GM12878 (cell line): ENCODE results near the gene STK26. TPM values are rescaled to one million over a fixed set of nuclear protein-coding genes. Genes with fewer than 3 reads are reported as not detected.

Source experiments
- ATAC-seq: fragments of 200-7000 bp; cut with Tn5 transposase; 3 replicates; pipeline ENCODE4 v1.9.1; 2020; ENCODE audit warnings: mild to moderate bottlenecking, moderate library complexity
- Bru-seq: library from RNA; stranded (reverse); fragments of 400-500 nt; gene quantifications from one replicate; lab custom pipeline; 2021; lab: Mats Ljungman, UMichigan
- BruChase-seq, 2 experiments: library from RNA; stranded (reverse); fragments of 400-500 nt; gene quantifications; one replicate each; lab custom pipeline; 2021; lab: Mats Ljungman, UMichigan
- BruUV-seq: library from RNA; stranded (reverse); fragments of 400-500 nt; replicated peaks from 2 replicates; lab custom pipeline; 2021; lab: Mats Ljungman, UMichigan
- CTCF ChIA-PET: fragments of 300-600 bp; sonication (Branson Sonifier 250); formaldehyde crosslinking; extraction: SDS; loops from one replicate; lab custom pipeline; 2021; ENCODE audit warnings: inconsistent platforms; lab: Yijun Ruan, JAX
- POLR2A ChIA-PET: fragments of 350-600 bp; formaldehyde crosslinking; extraction: SDS; loops from one replicate; lab custom pipeline; 2021; ENCODE audit warnings: inconsistent platforms; lab: Charles Lee
- RAD21 ChIA-PET: fragments of 300-600 bp; sonication (Branson Sonifier 250); formaldehyde crosslinking; loops from one replicate; lab custom pipeline; 2023; ENCODE audit warnings: antibody characterized with exemption; ENCODE audit not compliant: unreplicated experiment; lab: Charles Lee
- SMC1A ChIA-PET: fragments of 300-600 bp; sonication (Branson Sonifier 250); formaldehyde crosslinking; loops from one replicate; lab custom pipeline; 2023; ENCODE audit not compliant: unreplicated experiment, uncharacterized antibody; lab: Charles Lee
- DNase-seq: peaks from one replicate; pipeline ENCODE4 v3.0.0-alpha.2; 2011; ENCODE audit warnings: low read depth, low spot score
- FAIRE-seq: peaks from 3 replicates; lab custom pipeline; 2011; peaks lifted over from hg19 to GRCh38; lab: Jason Lieb, UNC
- H2AFZ ChIP-seq: 2 replicates; pipeline ENCODE4 v1.6.0; 2011; ENCODE audit warnings: low read depth, low read length, control low read depth; ENCODE audit not compliant: control insufficient read depth
- H3K27ac ChIP-seq: 2 replicates; pipeline ENCODE4 v1.5.1; 2011; ENCODE audit warnings: control low read depth; ENCODE audit not compliant: control insufficient read depth, insufficient read depth
- H3K27me3 ChIP-seq, 2 experiments: replicated peaks in 1 of 2; 2 replicates each; pipeline versions ENCODE4 v1.6.0 to v1.6.1; 2011; ENCODE audit warnings: low read length in 1 of 2; ENCODE audit not compliant: control insufficient read depth in 2 of 2, insufficient read depth in 2 of 2
- H3K36me3 ChIP-seq, 2 experiments: 2 replicates each; pipeline ENCODE4 v1.5.1; 2011; ENCODE audit warnings: low read length in 1 of 2; ENCODE audit not compliant: control insufficient read depth in 2 of 2, insufficient read depth in 2 of 2
- H3K4me1 ChIP-seq: 2 replicates; pipeline ENCODE4 v1.6.1; 2011; ENCODE audit warnings: mild to moderate bottlenecking, low read length, moderate library complexity, mixed read lengths; ENCODE audit not compliant: control insufficient read depth, insufficient read depth
- H3K4me2 ChIP-seq: 2 replicates; pipeline ENCODE4 v1.6.0; 2011; ENCODE audit warnings: control low read depth; ENCODE audit not compliant: control insufficient read depth, insufficient read depth
- H3K4me3 ChIP-seq: fragments of 200-600 bp; sonication (generic); 2 replicates; pipeline ENCODE4 v1.5.1; 2016
- H3K79me2 ChIP-seq: 2 replicates; pipeline ENCODE4 v1.6.0; 2011; ENCODE audit warnings: low read length; ENCODE audit not compliant: control insufficient read depth, insufficient read depth
- H3K9ac ChIP-seq: 2 replicates; pipeline ENCODE4 v1.8.0; 2011; ENCODE audit warnings: low read length, control low read depth, mixed read lengths; ENCODE audit not compliant: control insufficient read depth, insufficient read depth
- H3K9me3 ChIP-seq: replicated peaks from 3 replicates; pipeline ENCODE4 v1.5.1; 2011; ENCODE audit warnings: mild to moderate bottlenecking, low read length; ENCODE audit not compliant: control insufficient read depth, insufficient read depth
- H4K20me1 ChIP-seq: 2 replicates; pipeline ENCODE4 v1.6.0; 2011; ENCODE audit not compliant: control insufficient read depth, insufficient read depth
- EED ChIP-seq: sonication (generic); IDR thresholded peaks from 2 replicates; pipeline ENCODE4 v1.6.1; 2016; ENCODE audit warnings: antibody characterized with exemption, low read depth
- RAD51 ChIP-seq: fragments of 450-650 bp; IDR thresholded peaks from 2 replicates; pipeline ENCODE4 v1.6.1; 2016; ENCODE audit warnings: moderate library complexity, mild to moderate bottlenecking, inconsistent platforms
- WGBS: methylation state at CpG from one replicate; pipeline ENCODE4 v1.1.6; 2016; ENCODE audit warnings: low lambda C conversion rate; ENCODE audit not compliant: insufficient replicate concordance, insufficient coverage; ENCODE audit errors: missing lambda C conversion rate; 5-methylcytosine and 5-hydroxymethylcytosine counted together
- in situ Hi-C: fragments of 300-500 bp; cut with MboI; formaldehyde crosslinking; loops from 9 replicates; pipeline ENCODE4 v1.14.3; 2018; ENCODE audit warnings: mixed read lengths
- intact Hi-C: fragments of 100-400 bp; cut with micrococcal nuclease; formaldehyde crosslinking; loops from one replicate; pipeline ENCODE4 v1.14.2; 2022; ENCODE audit not compliant: unreplicated experiment
- long read RNA-seq, 2 experiments: library from polyadenylated mRNA; unstranded; transcript quantifications; one replicate each; pipeline ENCODE4 v2.0.0, GENCODE V29; 2019 to 2020
- polyA minus RNA-seq, 3 experiments: library from RNA; depleted of rRNA, polyadenylated mRNA; stranded (reverse); fragments of >200 nt; gene quantifications; 2 replicates each; pipeline ENCODE4 v1.2.3, GENCODE V29; 2011
- polyA plus RNA-seq, 11 experiments: library from polyadenylated mRNA; depleted of rRNA in 4 of 11; unstranded in 6 of 11; stranded (reverse) in 5 of 11; fragments of >200 nt; fragmentation: Nextera tagmentation in 4 of 11; fragmentation: Illumina TruSeq in 1 of 11; extraction: Ambion mirVana in 4 of 11; extraction: Trizol in 1 of 11; gene quantifications; 1 replicate in 1 of 11; 2 replicates in 10 of 11; pipeline versions ENCODE4 v1.2.1 to v1.2.3, GENCODE V29; 2011 to 2016; ENCODE audit warnings: inconsistent platforms in 2 of 11, missing spikeins in 2 of 11, low read depth in 1 of 11
- total RNA-seq, 4 experiments: library from RNA; depleted of rRNA in 3 of 4; stranded (reverse); fragments of >200 nt in 3 of 4; fragmentation: Illumina TruSeq in 1 of 4; extraction: Trizol in 1 of 4; gene quantifications; 2 replicates each; pipeline versions ENCODE4 v1.2.1 to v1.2.3, GENCODE V29; 2013 to 2021
- TF ChIP-seq, protein P1 (sequence below): fragments of 450-650 bp; IDR thresholded peaks from 2 replicates; pipeline ENCODE4 v1.6.1; 2017; ENCODE audit warnings: borderline replicate concordance
- TF ChIP-seq, protein P2 (sequence below): fragments of 150-350 bp; IDR thresholded peaks from 2 replicates; pipeline ENCODE4 v1.6.1; 2014; ENCODE audit warnings: mild to moderate bottlenecking, low read depth, low read length
- TF ChIP-seq, protein P3 (sequence below): IDR thresholded peaks from 2 replicates; pipeline ENCODE4 v1.6.1; 2011; ENCODE audit warnings: borderline replicate concordance, low read depth, mild to moderate bottlenecking, moderate library complexity, mixed read lengths, low read length; ENCODE audit not compliant: insufficient read depth; ENCODE audit errors: extremely low read length
- TF ChIP-seq, protein P4 (sequence below): IDR thresholded peaks from 2 replicates; pipeline ENCODE4 v1.6.1; 2011; ENCODE audit warnings: low read depth, low read length, improper control_type of control experiment, borderline replicate concordance
- TF ChIP-seq, protein P5 (sequence below): fragments of 450-650 bp; IDR thresholded peaks from 2 replicates; pipeline ENCODE4 v1.6.1; 2016; ENCODE audit warnings: mild to moderate bottlenecking

Gene STK26
- 31.9 and 34.4 TPM in 2 replicates for total RNA-seq (2013; cell fraction: nucleolus; rRNA removed)
- total RNA-seq (2014; rRNA removed) (57.0 and 75.4 TPM in 2 replicates), total RNA-seq (2014; rRNA removed; fragmentation: Illumina TruSeq; extraction: Trizol) (76.9 and 78.6 TPM in 2 replicates), total RNA-seq (2021) (53.0 and 56.9 TPM in 2 replicates), polyA plus RNA-seq (2011; rRNA removed) (60.8 and 97.1 TPM in 2 replicates), polyA plus RNA-seq (2014; fragmentation: Illumina TruSeq; extraction: Trizol) (70.5 and 98.6 TPM in 2 replicates), polyA plus RNA-seq (2014; fragmentation: Nextera tagmentation; extraction: Ambion mirVana) (10 to 100 TPM; 30.4 to 34.9 TPM), polyA plus RNA-seq (2014; rRNA removed) (35.4 and 40.2 TPM in 2 replicates), polyA plus RNA-seq (2016; fragmentation: Nextera tagmentation; extraction: Ambion mirVana) (10 to 100 TPM; 60.7 to 67.0 TPM), polyA minus RNA-seq (2011; rRNA and poly(A)+ RNA removed) (24.9 and 29.9 TPM in 2 replicates), Bru-seq, nascent RNA (percentile 93 among the genes with signal in this experiment), BruChase-seq, experiment 1, labeled RNA remaining after a 6-hour chase (percentile 93 among the genes with signal in this experiment), BruChase-seq, experiment 2, labeled RNA remaining after a 2-hour chase (percentile 93 among the genes with signal in this experiment)
- polyA plus RNA-seq (2011; ENCODE audit: low read depth) = 18.8 TPM
- 16.4 and 16.9 TPM in 2 replicates for polyA plus RNA-seq (2011; cell fraction: cytosol; rRNA removed)
- polyA plus RNA-seq (2011; cell fraction: nucleus; rRNA removed) = 29.4 and 31.0 TPM in 2 replicates
- polyA plus RNA-seq (2012) = 35.1 and 41.6 TPM in 2 replicates
- polyA minus RNA-seq (2011; cell fraction: cytosol; rRNA and poly(A)+ RNA removed) = 19.5 and 20.8 TPM in 2 replicates
- 8.2 and 10.0 TPM in 2 replicates for polyA minus RNA-seq (2011; cell fraction: nucleus; rRNA and poly(A)+ RNA removed)
- long read RNA-seq, experiment 1, transcript STK26-202 (12 exons, 3,288 nt) = major isoform, 16 of 22 reads
- long read RNA-seq, experiment 1, partial matches to known transcripts = 2 of 22 reads
- long read RNA-seq, experiment 1, other reads (novel, unspliced or antisense) = 2 of 22 reads
- long read RNA-seq, experiment 2, transcript STK26-202 (12 exons, 3,288 nt) = major isoform, 30 of 117 reads
- long read RNA-seq, experiment 2, partial matches to known transcripts = 83 of 117 reads
- long read RNA-seq, experiment 2, other reads (novel, unspliced or antisense) = 4 of 117 reads

DNA sequence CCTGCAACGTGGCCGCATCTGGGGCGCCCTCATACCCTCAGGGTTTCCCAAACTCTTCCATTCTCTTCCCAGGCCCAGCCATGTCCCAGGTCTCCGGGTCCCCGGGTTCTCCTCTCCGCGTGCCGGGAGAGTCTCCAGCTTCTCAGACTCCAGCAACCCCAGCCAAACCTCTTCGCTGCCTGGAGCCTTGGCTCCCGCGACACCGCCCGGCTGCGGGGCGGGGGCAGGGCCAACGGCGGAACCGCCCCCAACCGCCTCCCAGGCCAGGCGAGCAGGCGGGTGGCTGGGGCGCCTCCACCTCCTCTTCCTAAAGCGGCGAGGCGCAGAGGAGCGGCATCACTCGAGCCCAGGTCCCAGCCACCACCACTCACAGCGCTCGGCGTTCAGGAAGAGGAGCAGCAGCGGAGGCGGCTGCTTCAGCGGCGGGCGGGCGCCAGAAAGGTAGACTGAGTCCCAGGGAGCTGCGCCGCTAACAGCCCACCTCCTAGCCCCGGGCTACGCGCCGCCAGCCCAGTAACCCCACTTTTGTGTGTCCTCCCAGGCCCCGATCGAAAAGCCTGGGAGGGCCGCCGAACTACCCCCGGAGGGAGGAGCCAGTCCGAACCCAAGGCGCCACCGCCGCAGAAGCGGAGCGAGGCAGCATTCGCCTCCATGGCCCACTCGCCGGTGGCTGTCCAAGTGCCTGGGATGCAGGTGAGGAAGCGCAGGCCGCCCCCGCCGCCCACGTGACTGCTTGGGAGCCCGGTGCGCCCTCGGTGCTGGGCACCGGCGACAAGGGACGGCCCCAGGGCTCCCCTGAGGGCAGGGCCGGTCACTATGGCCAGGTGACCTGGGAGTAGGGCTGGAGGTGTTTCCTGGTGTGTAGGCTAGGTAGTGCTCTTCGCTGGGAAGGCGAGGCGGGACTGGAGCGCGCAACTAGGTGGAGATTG, at the start of gene STK26:
Gene STK26, plus strand, starts transcription at position 336 of the 929 bp plus-strand sequence. Its CDS starts 316 bp downstream, at position 652.
- Histone ChIP-seq H3K9ac (peak within 1 kb of the TSS; percentile 82), H3K4me1 (no peaks in the 10 kb centered on the region), H4K20me1 (no peaks in the 10 kb centered on the region), H3K36me3 (no peaks in the 10 kb centered on the region), H3K27ac (peak within 1 kb of the TSS; percentile 87), H3K27me3 (no peaks in the 10 kb centered on the region), H3K9me3 (no peaks in the 10 kb centered on the region), H3K4me2 (peak within 1 kb of the TSS; percentile 75), H3K79me2 (peaks cover 51% of the 10 kb centered on the region), H3K4me3 (peak within 1 kb of the TSS; percentile 71), H2AFZ (peak within 1 kb of the TSS; percentile 74)
- SMC1A ChIA-PET = interaction anchor here (1.1 to 1.5 kb wide), 7 partner anchors 10 to 195 kb away, joined by 3 to 9 read pairs (median 4); no protein-coding TSS in a partner anchor
- intact Hi-C loops = loop anchor here (1.0 to 5.0 kb wide), 3 partner anchors 36 to 194 kb away; no protein-coding TSS in a partner anchor
- FAIRE-seq = no peak
- RAD21 ChIA-PET = interaction anchor here (0.6 to 2.9 kb wide), 7 partner anchors 10 to 197 kb away, joined by 3 to 12 read pairs (median 4); no protein-coding TSS in a partner anchor
- in situ Hi-C loops = no loop called here
- WGBS = 26% methylated on average over 64 of the region's 73 CpGs
- CTCF ChIA-PET = interaction anchor here (0.9 to 2.6 kb wide), 9 partner anchors 10 to 196 kb away, joined by 3 to 14 read pairs (median 4); partner anchors contain the start of gene RAP2C
- POLR2A ChIA-PET = interaction anchor here (0.8 to 1.4 kb wide), 6 partner anchors 10 to 37 kb away, joined by 3 to 14 read pairs (median 3); no protein-coding TSS in a partner anchor
- no peak for DNase-seq
- peak; percentile 86 for ATAC-seq
- BruUV-seq = no TSS peak
- TF ChIP-seq EED (no peak), RAD51 (0 out of 2 replicates have a peak, but pooled peaks have one; percentile 32)
- TF ChIP-seq, protein P1, sequence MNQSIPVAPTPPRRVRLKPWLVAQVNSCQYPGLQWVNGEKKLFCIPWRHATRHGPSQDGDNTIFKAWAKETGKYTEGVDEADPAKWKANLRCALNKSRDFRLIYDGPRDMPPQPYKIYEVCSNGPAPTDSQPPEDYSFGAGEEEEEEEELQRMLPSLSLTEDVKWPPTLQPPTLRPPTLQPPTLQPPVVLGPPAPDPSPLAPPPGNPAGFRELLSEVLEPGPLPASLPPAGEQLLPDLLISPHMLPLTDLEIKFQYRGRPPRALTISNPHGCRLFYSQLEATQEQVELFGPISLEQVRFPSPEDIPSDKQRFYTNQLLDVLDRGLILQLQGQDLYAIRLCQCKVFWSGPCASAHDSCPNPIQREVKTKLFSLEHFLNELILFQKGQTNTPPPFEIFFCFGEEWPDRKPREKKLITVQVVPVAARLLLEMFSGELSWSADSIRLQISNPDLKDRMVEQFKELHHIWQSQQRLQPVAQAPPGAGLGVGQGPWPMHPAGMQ = no peak
- TF ChIP-seq, protein P2, sequence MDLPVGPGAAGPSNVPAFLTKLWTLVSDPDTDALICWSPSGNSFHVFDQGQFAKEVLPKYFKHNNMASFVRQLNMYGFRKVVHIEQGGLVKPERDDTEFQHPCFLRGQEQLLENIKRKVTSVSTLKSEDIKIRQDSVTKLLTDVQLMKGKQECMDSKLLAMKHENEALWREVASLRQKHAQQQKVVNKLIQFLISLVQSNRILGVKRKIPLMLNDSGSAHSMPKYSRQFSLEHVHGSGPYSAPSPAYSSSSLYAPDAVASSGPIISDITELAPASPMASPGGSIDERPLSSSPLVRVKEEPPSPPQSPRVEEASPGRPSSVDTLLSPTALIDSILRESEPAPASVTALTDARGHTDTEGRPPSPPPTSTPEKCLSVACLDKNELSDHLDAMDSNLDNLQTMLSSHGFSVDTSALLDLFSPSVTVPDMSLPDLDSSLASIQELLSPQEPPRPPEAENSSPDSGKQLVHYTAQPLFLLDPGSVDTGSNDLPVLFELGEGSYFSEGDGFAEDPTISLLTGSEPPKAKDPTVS = no peak
- TF ChIP-seq, protein P3, sequence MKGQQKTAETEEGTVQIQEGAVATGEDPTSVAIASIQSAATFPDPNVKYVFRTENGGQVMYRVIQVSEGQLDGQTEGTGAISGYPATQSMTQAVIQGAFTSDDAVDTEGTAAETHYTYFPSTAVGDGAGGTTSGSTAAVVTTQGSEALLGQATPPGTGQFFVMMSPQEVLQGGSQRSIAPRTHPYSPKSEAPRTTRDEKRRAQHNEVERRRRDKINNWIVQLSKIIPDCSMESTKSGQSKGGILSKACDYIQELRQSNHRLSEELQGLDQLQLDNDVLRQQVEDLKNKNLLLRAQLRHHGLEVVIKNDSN = peak; percentile 86
- TF ChIP-seq, protein P4, sequence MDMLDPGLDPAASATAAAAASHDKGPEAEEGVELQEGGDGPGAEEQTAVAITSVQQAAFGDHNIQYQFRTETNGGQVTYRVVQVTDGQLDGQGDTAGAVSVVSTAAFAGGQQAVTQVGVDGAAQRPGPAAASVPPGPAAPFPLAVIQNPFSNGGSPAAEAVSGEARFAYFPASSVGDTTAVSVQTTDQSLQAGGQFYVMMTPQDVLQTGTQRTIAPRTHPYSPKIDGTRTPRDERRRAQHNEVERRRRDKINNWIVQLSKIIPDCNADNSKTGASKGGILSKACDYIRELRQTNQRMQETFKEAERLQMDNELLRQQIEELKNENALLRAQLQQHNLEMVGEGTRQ = peak; percentile 10; the same call in 1 of the 2 replicates
- TF ChIP-seq, protein P5, sequence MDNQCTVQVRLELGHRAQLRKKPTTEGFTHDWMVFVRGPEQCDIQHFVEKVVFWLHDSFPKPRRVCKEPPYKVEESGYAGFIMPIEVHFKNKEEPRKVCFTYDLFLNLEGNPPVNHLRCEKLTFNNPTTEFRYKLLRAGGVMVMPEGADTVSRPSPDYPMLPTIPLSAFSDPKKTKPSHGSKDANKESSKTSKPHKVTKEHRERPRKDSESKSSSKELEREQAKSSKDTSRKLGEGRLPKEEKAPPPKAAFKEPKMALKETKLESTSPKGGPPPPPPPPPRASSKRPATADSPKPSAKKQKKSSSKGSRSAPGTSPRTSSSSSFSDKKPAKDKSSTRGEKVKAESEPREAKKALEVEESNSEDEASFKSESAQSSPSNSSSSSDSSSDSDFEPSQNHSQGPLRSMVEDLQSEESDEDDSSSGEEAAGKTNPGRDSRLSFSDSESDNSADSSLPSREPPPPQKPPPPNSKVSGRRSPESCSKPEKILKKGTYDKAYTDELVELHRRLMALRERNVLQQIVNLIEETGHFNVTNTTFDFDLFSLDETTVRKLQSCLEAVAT = peak; percentile 47; the same call in 1 of the 2 replicates
